ENCODE data around the gene YWHAQ. TPM values are rescaled to one million over a fixed set of nuclear protein-coding genes. Genes with fewer than 3 reads are reported as not detected.
"Not testable (repeated sequence)": the region's sequence is repeated elsewhere in the genome, so short reads cannot be mapped to it uniquely, and the experiment has no call there.

The YWHAQ gene
- total RNA-seq, 1 donor from 2014 or later = 655 TPM

- H3K27ac ChIP-seq; H3K4me3 Mint-ChIP-seq; H3K9ac ChIP-seq; H3K9me3 ChIP-seq (ENCODE audit: low read depth); H3K27me3 Mint-ChIP-seq (ENCODE audit: insufficient read depth, low read depth); H3K27ac Mint-ChIP-seq; H3K27me3 ChIP-seq; DNase-seq (ENCODE audit: low spot score); H3K9me3 Mint-ChIP-seq; H3F3A ChIP-seq (ENCODE audit: low read depth); H2AFZ ChIP-seq (replicated peaks); H3K4me2 ChIP-seq; H3K4me1 ChIP-seq; H3K4me3 ChIP-seq; H3K36me3 ChIP-seq: not testable (repeated sequence)
- H3K4me1 Mint-ChIP-seq = peaks cover 14% of the 10 kb centered on the region
- H3K36me3 Mint-ChIP-seq = peaks cover 63% of the 10 kb centered on the region
- H4K20me1 ChIP-seq (ENCODE audit: low read depth) = peaks cover 96% of the 10 kb centered on the region
- TF ChIP-seq CTCF (IDR thresholded peaks at IDR 0.05) = peak; percentile 8
- H3K79me2 ChIP-seq (ENCODE audit: low read depth) = peaks cover 100% of the 10 kb centered on the region
These were observed 19.3 kb downstream of the YWHAQ start for GRCh38 chr2:9611549-9611912.

DNA sequence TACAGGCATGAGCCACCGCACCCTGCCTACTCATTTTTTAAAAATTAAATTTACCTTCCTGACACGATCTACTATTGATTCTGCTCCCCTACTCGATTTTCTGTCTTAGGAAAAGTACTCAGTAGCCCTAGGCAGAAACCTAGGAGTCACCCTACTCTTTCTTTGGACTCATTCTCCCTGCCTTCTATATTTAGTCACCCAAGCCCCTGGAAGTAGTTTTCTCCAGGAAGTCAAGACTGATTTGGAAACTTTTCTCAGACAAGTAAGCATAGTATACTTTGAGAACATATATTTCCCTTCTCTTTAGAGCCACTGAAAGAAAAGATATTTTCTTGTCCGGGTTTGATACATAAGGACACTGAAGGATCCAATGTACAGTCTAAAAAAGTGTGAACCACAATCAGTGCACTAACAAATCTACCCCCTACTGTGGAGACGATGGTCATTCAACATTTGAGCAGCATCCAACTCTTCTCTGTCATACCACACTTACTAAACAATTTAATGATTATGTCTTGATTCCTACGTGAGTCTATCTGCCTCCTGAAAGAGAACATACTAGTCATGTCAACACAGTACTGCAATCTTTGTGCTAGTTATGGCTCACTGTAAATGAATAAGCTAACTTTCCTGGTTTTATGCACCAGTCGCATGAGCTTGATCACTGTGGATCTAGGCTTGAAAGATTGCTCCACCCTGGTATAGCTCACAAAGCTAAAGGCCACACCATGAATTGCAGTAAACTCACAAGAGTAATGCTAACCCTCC is 19.8 kb downstream of the YWHAQ start:
- Histone ChIP-seq H3K4me2 (no peak overlapping the region), H3K27ac (no peak overlapping the region)

DNA sequence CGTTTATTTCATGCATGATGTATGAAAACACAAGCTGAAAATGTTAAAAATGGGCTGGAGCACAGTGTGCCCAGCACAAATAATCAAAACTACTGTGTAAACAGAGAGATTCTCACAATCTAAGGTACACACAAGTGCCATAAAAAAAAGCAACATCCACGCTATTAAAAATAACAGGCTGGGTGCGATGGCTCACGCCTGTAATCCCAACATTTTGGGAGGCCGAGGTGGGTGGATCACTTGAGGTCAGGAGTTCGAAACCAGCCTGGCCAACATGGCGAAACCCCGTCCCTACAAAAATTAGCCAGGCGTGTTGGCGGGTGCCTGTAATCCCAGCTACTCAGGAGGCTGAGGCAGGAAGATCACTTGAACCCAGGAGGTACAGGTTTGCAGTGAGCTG is 22.3 kb downstream of the YWHAQ start:
- not testable (repeated sequence) for DNase-seq (ENCODE audit: low spot score); H3K4me1 ChIP-seq; H3K9ac ChIP-seq; H3K4me2 ChIP-seq; H3K4me3 Mint-ChIP-seq; H3F3A ChIP-seq (ENCODE audit: low read depth); H3K4me3 ChIP-seq; H3K27me3 ChIP-seq; H3K36me3 ChIP-seq; H2AFZ ChIP-seq (replicated peaks); H3K27ac ChIP-seq; H3K9me3 ChIP-seq (ENCODE audit: low read depth); H3K27ac Mint-ChIP-seq; H3K27me3 Mint-ChIP-seq (ENCODE audit: insufficient read depth, low read depth)
- peaks cover 21% of the 10 kb centered on the region for H3K9me3 Mint-ChIP-seq
- peaks cover 62% of the 10 kb centered on the region for H3K36me3 Mint-ChIP-seq
- Histone ChIP-seq H3K79me2 (ENCODE audit: low read depth) (peaks cover 100% of the 10 kb centered on the region), H4K20me1 (ENCODE audit: low read depth) (peaks cover 87% of the 10 kb centered on the region)
- peaks cover 12% of the 10 kb centered on the region for H3K4me1 Mint-ChIP-seq

More for the DNA sequence above, 19.8 kb downstream of the YWHAQ start:
- Histone ChIP-seq H3K4me1 (no peaks in the 10 kb centered on the region), H3K4me3 (no peak overlapping the region), H2AFZ (replicated peaks) (no peak overlapping the region), H3K9ac (no peak overlapping the region), H3K79me2 (ENCODE audit: low read depth) (peaks cover 100% of the 10 kb centered on the region), H3F3A (ENCODE audit: low read depth) (no peaks in the 10 kb centered on the region), H3K9me3 (ENCODE audit: low read depth) (no peaks in the 10 kb centered on the region), H4K20me1 (ENCODE audit: low read depth) (peaks cover 94% of the 10 kb centered on the region), H3K27me3 (no peaks in the 10 kb centered on the region), H3K36me3 (no peaks in the 10 kb centered on the region)
- TF ChIP-seq EZH2 (IDR thresholded peaks at IDR 0.05) = no peak
- TF ChIP-seq EZH2phosphoT487 (IDR thresholded peaks at IDR 0.05) = no peak
- TF ChIP-seq CTCF (IDR thresholded peaks at IDR 0.05) = no peak
- peaks cover 7% of the 10 kb centered on the region for H3K9me3 Mint-ChIP-seq
- peaks cover 14% of the 10 kb centered on the region for H3K4me1 Mint-ChIP-seq
- H3K4me3 Mint-ChIP-seq = no peak overlapping the region
- H3K36me3 Mint-ChIP-seq = peaks cover 61% of the 10 kb centered on the region
- no peak overlapping the region for H3K27ac Mint-ChIP-seq
- no peaks in the 10 kb centered on the region for H3K27me3 Mint-ChIP-seq (ENCODE audit: insufficient read depth, low read depth)
- DNase-seq (ENCODE audit: low spot score) = no peak

DNA sequence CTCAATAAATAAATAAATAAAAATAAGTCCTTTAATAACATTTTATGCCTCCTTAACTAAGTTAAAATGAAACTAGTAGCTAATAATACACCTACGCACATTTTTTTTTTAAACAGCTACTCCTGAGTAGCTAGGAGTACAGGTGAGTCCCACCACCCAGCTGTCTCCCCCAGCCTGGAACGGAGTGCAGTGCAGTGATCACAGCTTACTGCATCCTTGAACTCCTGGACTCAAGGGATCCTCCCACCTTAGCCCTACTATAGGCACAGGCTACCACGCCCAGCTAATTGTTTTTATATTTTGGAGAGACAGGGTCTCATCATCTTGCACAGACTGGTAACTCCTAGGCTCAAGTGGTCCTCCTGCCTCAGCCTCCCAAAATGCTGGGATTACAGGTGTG is 28.4 kb downstream of the YWHAQ start:
- peaks cover 31% of the 10 kb centered on the region for H4K20me1 ChIP-seq (ENCODE audit: low read depth)
- H3K36me3 Mint-ChIP-seq = peaks cover 75% of the 10 kb centered on the region

More for the DNA sequence above, 28.4 kb downstream of the YWHAQ start:
- Histone ChIP-seq H3K9ac (no peak overlapping the region), H3K4me2 (no peak overlapping the region), H3K4me1 (no peaks in the 10 kb centered on the region), H3K27me3 (no peaks in the 10 kb centered on the region), H3K36me3 (peaks cover 26% of the 10 kb centered on the region), H3K4me3 (no peak overlapping the region), H3K79me2 (ENCODE audit: low read depth) (peaks cover 100% of the 10 kb centered on the region), H2AFZ (replicated peaks) (no peak overlapping the region), H3K27ac (no peak overlapping the region), H3F3A (ENCODE audit: low read depth) (no peaks in the 10 kb centered on the region), H3K9me3 (ENCODE audit: low read depth) (no peaks in the 10 kb centered on the region)
- Mint-ChIP-seq H3K4me3 (no peak overlapping the region), H3K27me3 (ENCODE audit: insufficient read depth, low read depth) (peaks cover 2% of the 10 kb centered on the region), H3K9me3 (peaks cover 59% of the 10 kb centered on the region), H3K4me1 (peaks cover 2% of the 10 kb centered on the region), H3K27ac (no peak overlapping the region)
- no peak for DNase-seq (ENCODE audit: low spot score)
- TF ChIP-seq EZH2phosphoT487 (IDR thresholded peaks at IDR 0.05) (no peak), EZH2 (IDR thresholded peaks at IDR 0.05) (no peak), CTCF (IDR thresholded peaks at IDR 0.05) (no peak)

Data from neural progenitor cell (in vitro differentiated cells).